Measurements from ENCODE around the gene PGF.
A peak's percentile ranks its signal among the peaks of the same experiment; 100 is the strongest.

PGF gene

GRCh38 chr14:74977901-74978385, 22.5 kb upstream of the PGF start:
- DNase-seq: no peak

DNA sequence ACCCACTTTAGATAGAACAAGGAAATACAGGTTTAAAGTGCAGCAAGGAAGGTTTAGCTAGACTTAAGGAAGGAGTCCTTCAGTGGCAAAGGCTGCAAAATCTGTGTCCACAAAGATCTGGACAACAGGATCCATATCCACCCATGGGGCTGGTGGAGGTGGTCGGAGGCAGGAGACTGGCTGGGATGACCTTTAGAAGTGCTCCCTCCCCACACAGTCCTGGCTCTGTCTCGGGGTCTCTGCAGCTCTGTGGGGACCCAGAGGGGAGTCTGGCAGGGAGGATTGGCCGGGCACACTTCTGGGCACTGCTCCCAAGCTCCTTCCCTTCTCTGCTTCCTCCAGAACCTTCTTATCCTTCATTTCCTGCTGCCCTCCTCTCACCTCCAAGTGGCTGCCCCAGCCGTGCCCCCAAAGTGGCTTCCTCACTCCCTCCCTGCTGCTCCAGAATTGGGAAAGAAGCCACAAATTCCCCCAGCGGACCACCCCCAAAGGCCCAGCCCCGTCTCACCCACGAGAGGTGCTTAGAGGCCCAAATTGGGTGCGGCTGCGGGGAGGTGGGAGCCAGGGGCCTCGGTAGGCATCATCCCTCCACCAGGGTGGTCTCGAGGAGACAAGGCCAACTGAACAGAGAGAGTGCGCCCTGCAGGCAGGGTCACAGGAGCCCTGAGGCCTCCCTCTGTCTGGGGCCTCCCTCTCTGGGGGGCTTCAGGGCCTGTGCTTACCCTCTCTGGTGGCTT, 21.9 kb upstream of the PGF start:
- DNase-seq: no peak

DNA sequence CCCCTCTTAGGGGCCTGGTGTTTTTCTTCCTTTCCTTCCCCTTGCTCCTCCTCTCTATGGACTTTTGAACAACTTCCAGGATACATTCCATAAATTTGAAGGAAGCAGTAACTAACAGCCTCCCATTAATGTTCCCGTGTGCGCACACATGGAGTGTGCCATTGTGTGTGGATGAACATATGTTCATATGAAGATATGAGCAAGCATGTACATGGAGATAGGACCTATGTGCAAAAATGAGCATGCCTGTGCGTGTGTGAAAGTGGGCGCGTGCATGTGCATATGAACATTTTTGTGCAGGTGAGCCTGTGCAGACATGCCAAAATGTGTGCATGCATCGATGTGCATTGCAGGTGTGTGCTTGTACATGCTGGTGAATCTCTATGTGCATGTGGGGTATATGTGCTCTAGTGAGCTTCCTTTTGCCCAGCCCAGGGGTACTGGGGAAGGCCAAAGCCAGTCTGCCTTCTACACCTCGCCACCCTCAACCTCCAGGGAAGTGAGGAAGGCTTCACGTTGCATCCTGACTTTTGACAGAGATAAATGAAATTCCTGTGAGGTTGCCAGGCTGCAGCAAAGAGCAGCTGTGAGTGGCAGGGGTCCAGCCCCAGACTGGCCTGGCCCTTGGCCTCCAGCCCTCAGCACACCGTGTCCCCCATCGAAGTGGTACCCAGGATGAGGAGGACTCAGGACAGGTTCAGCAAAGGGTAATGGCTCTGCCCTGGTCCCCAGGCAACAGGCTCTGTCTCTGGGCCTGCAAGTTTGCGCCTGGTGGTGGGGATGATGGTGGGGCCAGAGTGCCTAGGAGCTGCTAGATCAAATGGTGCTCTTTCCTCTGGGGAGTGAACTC, 21.1 kb upstream of the PGF start:
- DNase-seq: no peak

- no peak for DNase-seq
Measured at GRCh38 chr14:74975059-74975810, 19.8 kb upstream of the PGF start.

GRCh38 chr14:74974364-74975058, 19.1 kb upstream of the PGF start:
- DNase-seq: no peak

DNA sequence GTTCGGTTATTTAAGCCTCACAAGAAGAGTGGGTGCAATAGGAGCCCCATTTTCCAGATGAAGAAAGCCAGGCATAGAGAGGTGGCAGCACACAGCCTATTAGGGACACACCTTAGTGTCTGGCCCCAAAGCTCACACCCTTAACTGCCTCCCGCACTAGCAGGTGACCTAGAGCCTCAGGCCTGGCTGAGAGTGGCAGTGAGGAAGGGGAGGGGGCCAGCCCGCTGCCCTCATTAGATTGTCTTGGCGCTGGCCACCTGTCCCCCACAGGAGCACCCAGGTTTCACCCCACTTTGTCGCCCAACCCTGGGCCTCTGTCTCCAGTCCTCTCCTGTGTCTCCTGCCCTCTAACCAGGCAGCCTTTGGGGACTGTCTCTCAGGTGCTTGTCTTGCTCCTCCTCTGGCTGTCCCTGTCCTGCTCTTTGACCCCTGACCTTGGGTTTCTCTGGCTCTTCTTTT, 18.5 kb upstream of the PGF start:
- no peak for DNase-seq

DNA sequence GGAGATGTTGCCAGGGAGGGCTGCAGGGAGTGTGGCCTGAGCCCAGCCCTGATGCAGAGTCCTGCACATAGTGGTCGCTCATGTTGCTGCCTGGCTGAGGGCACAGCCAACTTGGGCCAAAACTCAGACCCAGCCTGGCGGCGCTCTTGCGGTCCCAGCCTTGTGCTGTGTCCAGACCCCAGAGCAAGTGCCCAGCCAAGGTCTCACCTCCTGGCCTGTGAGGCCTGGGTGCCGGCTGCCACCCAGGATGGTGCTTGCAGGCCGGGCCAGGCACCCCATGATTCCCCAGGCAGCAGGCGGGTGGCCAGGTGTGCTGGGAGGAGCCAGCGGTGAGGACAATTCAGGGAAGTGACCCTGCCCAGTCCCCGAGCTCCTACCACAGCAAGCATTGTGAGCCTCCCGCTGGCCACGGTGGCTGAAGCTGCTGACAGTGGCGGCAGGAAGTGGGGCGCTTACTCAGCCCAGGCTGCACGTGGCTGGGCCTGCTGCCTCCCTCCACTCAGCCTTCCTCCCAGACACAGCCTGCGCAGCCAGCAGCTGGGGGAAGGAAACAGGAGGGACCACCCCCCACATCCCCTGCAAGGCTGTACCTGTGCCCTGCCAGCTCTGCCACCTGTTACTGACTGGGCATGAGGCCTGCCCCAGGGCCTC, 17.7 kb upstream of the PGF start:
- peak; percentile 16 to 21 for DNase-seq

GRCh38 chr14:74968811-74969210, 13.4 kb upstream of the PGF start:
- DNase-seq: no peak

DNA sequence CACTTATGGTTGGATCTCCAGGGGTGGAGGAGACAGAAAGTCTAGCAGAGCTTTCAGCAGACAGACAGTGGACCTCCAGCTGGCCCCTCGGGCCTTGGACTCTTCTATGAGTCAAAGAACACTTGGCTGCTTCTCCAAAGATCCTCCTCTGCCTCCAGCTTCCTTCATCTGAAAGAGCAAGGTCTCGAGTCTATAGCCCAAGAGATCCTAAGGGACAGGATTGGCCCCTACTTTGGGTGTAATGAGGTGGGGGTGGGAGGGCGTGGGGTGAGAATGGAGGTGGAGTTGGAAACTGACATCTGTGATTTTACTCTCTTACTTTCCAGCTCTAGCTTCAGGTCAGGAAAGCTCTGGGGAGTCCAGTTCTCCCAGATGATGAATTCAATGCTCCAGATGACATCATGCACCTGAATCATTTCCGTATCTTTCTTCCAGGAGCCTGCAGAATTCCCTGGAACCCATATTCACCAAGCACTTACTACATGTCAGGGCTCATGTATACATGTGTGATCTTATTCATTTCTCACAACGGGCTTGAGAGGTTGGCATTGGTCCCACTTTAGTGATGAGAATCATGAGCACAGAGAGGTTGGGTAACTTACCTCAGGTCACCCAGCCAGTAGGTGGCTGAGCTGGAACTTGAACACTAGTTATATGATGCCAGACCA, 10.2 kb upstream of the PGF start:
- no peak for DNase-seq

GRCh38 chr14:74964787-74965485, 9.5 kb upstream of the PGF start:
- DNase-seq: no peak

DNA sequence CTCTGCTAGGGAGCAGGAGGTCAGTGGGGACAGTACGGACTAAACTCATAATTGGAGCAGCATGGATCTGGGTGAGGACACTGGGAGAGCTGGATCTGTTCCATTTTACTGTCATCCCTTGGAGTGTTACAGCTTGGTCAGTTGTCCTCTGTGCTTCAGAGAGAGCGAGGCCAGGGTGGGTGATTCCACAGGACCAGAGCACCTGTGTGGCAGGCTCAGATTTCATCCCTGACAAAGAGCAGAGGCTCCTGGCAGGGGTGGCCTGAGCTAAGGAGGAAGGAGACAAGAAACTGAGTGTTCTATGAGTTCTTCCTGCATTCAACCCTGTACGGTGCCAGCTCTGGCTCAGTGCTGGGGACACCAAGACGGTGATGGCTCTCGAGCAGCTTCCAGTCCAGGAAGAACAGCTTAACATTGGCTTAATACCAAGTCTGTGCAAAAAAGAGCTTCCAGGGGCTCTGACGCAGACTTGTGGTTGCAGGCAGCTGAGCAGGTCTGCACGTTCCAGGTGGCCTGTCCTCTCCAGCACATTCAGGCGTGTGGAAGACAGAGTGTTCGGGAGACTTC, 8.4 kb upstream of the PGF start:
- no peak for DNase-seq

DNA sequence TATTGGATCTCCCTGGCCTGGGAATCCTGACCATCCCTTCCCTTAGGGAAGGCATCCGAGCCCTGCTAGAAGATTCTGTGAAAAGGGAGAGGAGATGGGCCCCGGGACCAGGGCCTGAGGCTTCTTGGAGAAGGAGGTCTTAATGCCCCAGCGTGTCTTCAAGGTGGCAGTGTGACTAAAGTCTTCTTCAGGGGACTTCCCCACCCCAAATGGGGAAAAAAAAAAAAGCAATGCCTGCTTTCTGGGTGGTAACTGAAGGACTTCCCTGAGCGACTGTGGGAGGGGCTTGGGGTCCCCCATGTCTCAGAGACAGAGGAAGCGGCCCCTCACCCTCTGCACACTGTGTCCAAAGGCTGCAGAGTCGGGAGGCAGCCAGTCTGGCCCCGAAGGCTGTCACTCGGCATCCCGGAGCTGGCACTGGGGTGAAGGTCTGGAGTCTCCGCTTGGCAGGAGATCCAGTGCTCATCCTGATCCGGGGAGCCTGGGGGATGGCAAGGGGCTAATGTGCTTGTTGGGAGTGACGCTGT, 7.8 kb upstream of the PGF start:
- DNase-seq: peak; percentile 6 to 7

DNA sequence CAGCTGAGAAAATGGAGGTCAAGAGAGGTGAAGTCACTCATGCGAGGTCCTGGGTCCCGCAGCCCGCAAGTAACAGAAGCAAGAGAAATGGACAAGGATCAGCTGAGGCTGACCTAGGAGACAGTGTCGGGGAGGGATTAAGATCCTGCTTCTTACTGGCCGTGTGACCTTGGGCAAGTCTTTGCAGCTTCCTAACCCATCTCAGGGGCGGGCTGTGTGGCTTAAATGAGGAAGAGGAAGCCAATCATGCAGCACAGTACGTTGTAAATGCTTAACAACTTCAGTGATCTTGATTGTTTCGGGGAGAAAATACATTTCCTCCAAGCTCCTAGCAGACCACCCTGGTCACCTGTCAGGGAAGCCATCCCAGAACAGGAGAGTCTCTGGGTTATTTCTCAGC, 7.1 kb upstream of the PGF start:
- peak; percentile 69 to 78 for DNase-seq

DNA sequence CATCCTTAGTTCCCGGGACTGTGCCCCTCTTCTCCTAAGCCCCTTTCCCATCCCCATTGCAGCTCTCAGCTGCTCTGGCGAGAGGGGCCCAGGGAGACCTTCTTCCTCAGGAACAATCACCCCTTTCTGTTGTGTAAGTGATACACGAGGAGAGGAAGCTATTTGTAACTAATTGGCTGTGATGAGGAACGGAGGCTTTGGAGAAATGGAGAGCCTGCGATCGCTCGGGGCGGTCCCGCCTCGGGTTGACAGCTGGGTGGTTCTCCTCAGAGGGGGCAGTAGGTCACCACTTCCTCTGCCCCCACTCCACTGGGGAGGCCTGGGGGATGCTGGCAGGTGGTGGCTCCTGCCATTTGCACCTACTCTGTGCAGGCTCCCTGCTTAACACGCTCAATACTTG, 6.6 kb upstream of the PGF start:
- DNase-seq: peak; percentile 28 to 38

DNA sequence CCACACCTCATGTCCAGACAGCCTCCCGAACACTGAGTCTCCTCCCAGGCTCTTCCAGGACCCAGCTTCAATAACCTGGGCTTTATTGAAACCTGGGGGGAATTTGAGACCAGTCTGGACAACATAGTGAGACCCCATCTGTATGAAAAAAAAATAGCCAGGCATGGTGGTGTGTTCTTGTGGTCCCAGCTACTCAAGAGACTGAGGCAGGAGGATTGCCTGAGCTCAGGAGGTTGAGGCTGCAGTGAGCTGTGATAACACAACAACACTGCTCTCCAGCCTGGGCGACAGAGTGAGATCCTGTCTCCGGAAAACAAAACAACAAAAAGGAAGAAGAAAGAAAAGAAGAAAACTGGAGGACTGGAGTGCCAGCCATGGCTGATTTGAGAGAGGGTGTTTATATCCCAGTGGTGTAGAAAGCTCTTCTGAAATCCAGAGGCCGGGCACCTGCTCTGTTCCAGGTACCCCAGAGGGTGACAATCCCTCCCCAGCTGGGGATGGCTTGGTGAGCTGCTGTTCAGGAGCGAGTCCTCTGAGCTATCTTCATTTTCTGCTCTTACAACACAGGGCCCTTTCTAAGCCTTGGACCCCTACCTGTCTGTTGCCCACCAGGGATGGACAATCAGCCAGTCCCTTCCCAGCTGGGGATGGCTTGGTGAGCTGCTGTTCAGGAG, 6.0 kb upstream of the PGF start:
- DNase-seq: no peak

GRCh38 chr14:74960736-74961135, 5.3 kb upstream of the PGF start:
- DNase-seq: no peak

DNA sequence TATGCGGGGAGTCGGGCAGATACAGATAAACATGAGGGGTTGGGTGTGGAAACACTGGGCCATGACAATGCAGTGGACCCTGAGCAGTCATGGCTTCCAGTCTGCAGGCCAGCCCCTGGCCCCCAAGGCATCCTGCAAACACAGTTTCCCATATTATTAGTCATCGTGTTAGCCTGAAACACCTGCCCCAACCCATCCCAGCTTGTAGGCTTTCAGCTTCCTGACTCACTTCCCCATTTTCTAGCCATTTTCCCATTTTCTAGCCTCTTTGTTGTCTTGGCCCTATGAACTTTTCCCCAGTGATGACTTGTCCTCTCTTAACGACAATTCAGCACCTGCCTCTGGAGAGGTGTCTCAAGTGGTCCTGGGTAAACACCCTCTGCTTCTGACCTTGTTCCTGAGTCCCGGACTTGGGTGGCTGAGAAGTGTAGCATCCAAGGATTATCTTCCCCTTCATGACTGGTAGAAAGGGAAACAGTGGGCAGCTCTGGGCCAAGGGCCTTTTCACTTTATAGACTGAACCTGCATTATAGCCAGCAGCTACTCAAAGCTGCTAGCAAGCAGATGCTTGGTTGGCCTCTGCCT, 4.3 kb upstream of the PGF start:
- DNase-seq: peak in 1 of 2 donors; percentile 8

- DNase-seq: no peak
Measured at GRCh38 chr14:74956280-74957072, 1.1 kb upstream of the PGF start.

GRCh38 chr14:74956027-74956279, 556 bp upstream of the PGF start:
- no peak for DNase-seq

Measured in inflammatory macrophage treated with lipopolysaccharide for 1 hour (primary cell).